Putamen (tissue), 1 donor: ENCODE results near the gene STK38L.

ENCODE experiments used
- DNase-seq: peaks from one replicate; pipeline ENCODE4 v3.0.0-alpha.2; 2016; ENCODE audit warnings: low spot score

STK38L gene

GRCh38 chr12:27279826-27280225 lies 35.7 kb downstream of the STK38L start:
- no peak for DNase-seq

GRCh38 chr12:27280412-27280811 lies 36.3 kb downstream of the STK38L start:
- no peak for DNase-seq

GRCh38 chr12:27282754-27283153 lies 38.7 kb downstream of the STK38L start:
- DNase-seq, result no peak

- DNase-seq, result no peak
Observed at GRCh38 chr12:27284021-27284420, 39.9 kb downstream of the STK38L start.

- DNase-seq, result no peak
Observed at GRCh38 chr12:27284751-27285150, 40.7 kb downstream of the STK38L start.

GRCh38 chr12:27285403-27285802 lies 41.3 kb downstream of the STK38L start:
- DNase-seq, result no peak

- no peak for DNase-seq
Observed at GRCh38 chr12:27289414-27289813, 45.3 kb downstream of the STK38L start.

GRCh38 chr12:27290501-27291168 lies 46.5 kb downstream of the STK38L start:
- DNase-seq, result no peak

- no peak for DNase-seq
Observed at GRCh38 chr12:27291862-27292261, 47.8 kb downstream of the STK38L start.

- DNase-seq, result no peak
Observed at GRCh38 chr12:27292718-27293117, 48.6 kb downstream of the STK38L start.

- DNase-seq, result no peak
Observed at GRCh38 chr12:27293463-27293862, 49.4 kb downstream of the STK38L start.

- DNase-seq, result no peak
Observed at GRCh38 chr12:27296674-27297073, 52.6 kb downstream of the STK38L start.

GRCh38 chr12:27297566-27297965 lies 53.5 kb downstream of the STK38L start:
- no peak for DNase-seq

- DNase-seq, result no peak
Observed at GRCh38 chr12:27299102-27299501, 55.0 kb downstream of the STK38L start.

- DNase-seq, result no peak
Observed at GRCh38 chr12:27300226-27300625, 56.1 kb downstream of the STK38L start.

- DNase-seq, result no peak
Observed at GRCh38 chr12:27303139-27304111, 59.3 kb downstream of the STK38L start.

GRCh38 chr12:27304856-27305255 lies 60.8 kb downstream of the STK38L start:
- DNase-seq, result no peak

GRCh38 chr12:27305673-27306456 lies 61.8 kb downstream of the STK38L start:
- no peak for DNase-seq

- DNase-seq, result no peak
Observed at GRCh38 chr12:27309293-27309994, 65.4 kb downstream of the STK38L start.

- DNase-seq, result no peak
Observed at GRCh38 chr12:27309995-27310315, 65.9 kb downstream of the STK38L start.

- no peak for DNase-seq
Observed at GRCh38 chr12:27316947-27317346, 72.9 kb downstream of the STK38L start.

- DNase-seq, result no peak
Observed at GRCh38 chr12:27319409-27319808, 75.3 kb downstream of the STK38L start.
